SH-SY5Y (cell line): ENCODE measurements around the gene DUOX2.

Experiments used
- GATA2 ChIP-seq: IDR thresholded peaks from 2 replicates; pipeline ENCODE4 v1.6.1; 2011; ENCODE audit warnings: mild to moderate bottlenecking, low read depth, low read length
- GATA3 ChIP-seq: IDR thresholded peaks from 2 replicates; pipeline ENCODE4 v1.6.1; 2011; ENCODE audit warnings: low read depth, mild to moderate bottlenecking, low read length, moderate library complexity

DNA sequence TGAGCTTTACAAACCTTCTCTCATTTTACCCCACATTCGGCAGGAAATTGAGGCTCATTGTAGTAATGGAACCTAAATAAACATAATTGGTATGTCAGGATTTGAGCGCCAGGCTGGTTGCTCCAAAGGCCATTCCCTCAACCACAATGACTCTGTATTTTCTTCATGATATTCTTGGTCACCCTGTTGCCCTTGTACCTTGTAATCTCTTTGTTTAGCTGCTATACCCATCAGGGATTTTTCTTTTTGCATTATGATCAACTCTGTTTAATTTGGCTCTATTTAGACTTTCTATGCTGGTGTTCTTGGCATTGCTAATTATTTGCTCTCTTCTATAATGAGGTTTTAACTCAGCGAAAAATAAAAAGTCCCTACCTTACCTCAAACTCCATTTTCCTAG, 29.8 kb downstream of the DUOX2 start:
- TF ChIP-seq GATA2 (no peak), GATA3 (no peak)
